ENCODE data around the gene KAZN. TPM values are rescaled to one million over a fixed set of nuclear protein-coding genes. Genes with fewer than 3 reads are reported as not detected.

The KAZN gene
- total and polyA plus RNA-seq, 11 donors, result 0.65 to 6.5 (median 2.3) TPM

DNA sequence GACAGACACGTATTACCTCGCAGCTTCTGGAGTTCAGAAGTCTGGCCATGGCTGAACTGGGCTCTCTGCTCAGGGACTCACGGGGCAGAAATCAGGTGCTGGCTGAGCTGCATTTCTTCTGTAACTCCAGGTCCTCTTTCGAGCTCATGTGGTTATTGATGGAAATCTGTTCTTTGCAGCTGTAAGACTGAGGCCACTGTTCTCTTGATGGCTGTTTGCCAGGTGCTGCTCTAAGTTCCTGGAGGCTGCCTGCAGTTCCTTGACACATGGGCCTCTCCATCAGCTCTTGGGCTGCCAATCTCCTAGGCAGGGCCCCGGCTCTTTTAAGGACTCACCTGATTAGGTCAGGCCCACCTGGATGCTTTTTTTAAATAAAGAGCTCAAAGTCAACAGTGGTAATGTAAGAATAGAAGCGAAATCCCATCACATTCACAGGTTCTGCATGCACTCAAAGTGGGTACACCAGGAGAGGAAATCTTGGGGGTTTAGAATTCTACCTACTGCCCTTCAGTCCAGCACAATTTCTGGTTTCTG, 139.1 kb downstream of the KAZN start:
- H3K36me3 ChIP-seq, result no peaks in the 10 kb centered on the region
- ATAC-seq (no peak), DNase-seq (no peak)
- TF ChIP-seq, protein P1, sequence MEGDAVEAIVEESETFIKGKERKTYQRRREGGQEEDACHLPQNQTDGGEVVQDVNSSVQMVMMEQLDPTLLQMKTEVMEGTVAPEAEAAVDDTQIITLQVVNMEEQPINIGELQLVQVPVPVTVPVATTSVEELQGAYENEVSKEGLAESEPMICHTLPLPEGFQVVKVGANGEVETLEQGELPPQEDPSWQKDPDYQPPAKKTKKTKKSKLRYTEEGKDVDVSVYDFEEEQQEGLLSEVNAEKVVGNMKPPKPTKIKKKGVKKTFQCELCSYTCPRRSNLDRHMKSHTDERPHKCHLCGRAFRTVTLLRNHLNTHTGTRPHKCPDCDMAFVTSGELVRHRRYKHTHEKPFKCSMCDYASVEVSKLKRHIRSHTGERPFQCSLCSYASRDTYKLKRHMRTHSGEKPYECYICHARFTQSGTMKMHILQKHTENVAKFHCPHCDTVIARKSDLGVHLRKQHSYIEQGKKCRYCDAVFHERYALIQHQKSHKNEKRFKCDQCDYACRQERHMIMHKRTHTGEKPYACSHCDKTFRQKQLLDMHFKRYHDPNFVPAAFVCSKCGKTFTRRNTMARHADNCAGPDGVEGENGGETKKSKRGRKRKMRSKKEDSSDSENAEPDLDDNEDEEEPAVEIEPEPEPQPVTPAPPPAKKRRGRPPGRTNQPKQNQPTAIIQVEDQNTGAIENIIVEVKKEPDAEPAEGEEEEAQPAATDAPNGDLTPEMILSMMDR (IDR thresholded peaks at IDR 0.05), result no peak
- no peak for TF ChIP-seq POLR2A (IDR thresholded peaks at IDR 0.05)
- no peak overlapping the region for H3K27ac ChIP-seq
- peaks cover 0 to 15% (median 0%) of the 10 kb centered on the region in 12 donors for H3K4me1 ChIP-seq
- intact Hi-C loops (cut with DNase I), result loop anchor here in 1 of 10 donors (10.0 kb wide), 1 partner anchor 623 kb away; no protein-coding TSS in a partner anchor
- H3K9me3 ChIP-seq, result no peaks in the 10 kb centered on the region
- H3K4me3 ChIP-seq, result no peak overlapping the region
- peaks cover 0 to 66% (median 8%) of the 10 kb centered on the region in 9 donors for H3K27me3 ChIP-seq
- 67 to 79% (median 70%) methylated on average over 6 of the region's 6 CpGs for WGBS, 4 donors

DNA sequence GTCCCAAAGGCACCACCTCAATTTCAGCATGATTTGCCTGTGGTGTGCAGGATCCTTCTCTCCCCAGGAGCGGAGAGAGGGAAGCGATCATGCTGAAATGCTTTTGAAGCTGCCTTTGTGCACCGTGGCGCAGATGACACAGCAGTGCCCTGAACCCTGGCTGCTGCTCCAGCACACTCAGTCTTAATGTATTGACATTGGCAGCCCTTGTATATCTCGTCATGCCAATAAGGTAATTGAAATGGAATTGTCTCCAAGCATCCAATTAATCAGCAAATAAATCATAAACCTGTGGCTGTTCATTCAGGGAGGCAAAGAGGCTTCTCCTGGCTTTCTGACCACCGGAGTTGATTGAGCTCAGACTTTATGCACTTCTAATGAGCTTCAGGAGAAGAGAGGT, 139.8 kb downstream of the KAZN start:
- Histone ChIP-seq H3K36me3 (no peaks in the 10 kb centered on the region), H3K27me3 (peaks cover 0 to 64% (median 4%) of the 10 kb centered on the region in 9 donors), H3K9me3 (no peaks in the 10 kb centered on the region), H3K27ac (no peak overlapping the region), H3K4me1 (peaks cover 0 to 9% (median 0%) of the 10 kb centered on the region in 12 donors), H3K4me3 (no peak overlapping the region)
- WGBS, 4 donors, result 78 to 88% (median 86%) methylated on average over 6 of the region's 6 CpGs
- DNase-seq, result no peak
- TF ChIP-seq, protein P1 (IDR thresholded peaks at IDR 0.05), result no peak
- no peak for TF ChIP-seq POLR2A (IDR thresholded peaks at IDR 0.05)
- intact Hi-C loops (cut with DNase I), result loop anchor here in 1 of 10 donors (10.0 kb wide), 1 partner anchor 623 kb away; no protein-coding TSS in a partner anchor
- no peak for ATAC-seq

DNA sequence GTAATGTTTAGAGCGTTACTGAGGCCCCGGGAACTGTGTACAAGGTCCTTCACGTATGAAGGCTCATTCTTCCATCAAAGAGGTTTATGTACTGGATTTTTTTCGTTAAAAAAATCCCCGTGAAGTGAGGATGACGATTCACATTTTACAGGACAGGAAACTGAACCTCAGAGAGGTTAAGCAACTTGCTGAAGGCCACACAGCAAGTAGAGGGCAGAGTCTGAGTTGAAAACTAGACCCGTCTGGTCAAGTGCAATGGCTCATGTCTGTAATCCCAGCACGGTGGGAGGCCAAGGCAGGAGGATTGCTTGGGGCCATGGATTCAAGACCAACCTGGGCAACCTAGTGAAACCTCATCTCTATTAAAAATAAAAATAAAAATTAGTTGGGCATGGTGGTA, 140.2 kb downstream of the KAZN start:
- no peak for ATAC-seq
- H3K4me1 ChIP-seq, result peaks cover 0 to 7% (median 0%) of the 10 kb centered on the region in 12 donors
- intact Hi-C loops (cut with DNase I), result loop anchor here in 1 of 10 donors (10.0 kb wide), 1 partner anchor 624 kb away; no protein-coding TSS in a partner anchor
- H3K4me3 ChIP-seq, result no peak overlapping the region
- H3K27ac ChIP-seq, result no peak overlapping the region
- no peaks in the 10 kb centered on the region for H3K9me3 ChIP-seq
- no peaks in the 10 kb centered on the region for H3K36me3 ChIP-seq
- peaks cover 0 to 61% (median 4%) of the 10 kb centered on the region in 9 donors for H3K27me3 ChIP-seq
- TF ChIP-seq, protein P1 (IDR thresholded peaks at IDR 0.05), result no peak
- TF ChIP-seq POLR2A (IDR thresholded peaks at IDR 0.05), result no peak
- no peak for DNase-seq
- WGBS, 4 donors, result 72 to 88% (median 80%) methylated on average over 8 of the region's 8 CpGs

DNA sequence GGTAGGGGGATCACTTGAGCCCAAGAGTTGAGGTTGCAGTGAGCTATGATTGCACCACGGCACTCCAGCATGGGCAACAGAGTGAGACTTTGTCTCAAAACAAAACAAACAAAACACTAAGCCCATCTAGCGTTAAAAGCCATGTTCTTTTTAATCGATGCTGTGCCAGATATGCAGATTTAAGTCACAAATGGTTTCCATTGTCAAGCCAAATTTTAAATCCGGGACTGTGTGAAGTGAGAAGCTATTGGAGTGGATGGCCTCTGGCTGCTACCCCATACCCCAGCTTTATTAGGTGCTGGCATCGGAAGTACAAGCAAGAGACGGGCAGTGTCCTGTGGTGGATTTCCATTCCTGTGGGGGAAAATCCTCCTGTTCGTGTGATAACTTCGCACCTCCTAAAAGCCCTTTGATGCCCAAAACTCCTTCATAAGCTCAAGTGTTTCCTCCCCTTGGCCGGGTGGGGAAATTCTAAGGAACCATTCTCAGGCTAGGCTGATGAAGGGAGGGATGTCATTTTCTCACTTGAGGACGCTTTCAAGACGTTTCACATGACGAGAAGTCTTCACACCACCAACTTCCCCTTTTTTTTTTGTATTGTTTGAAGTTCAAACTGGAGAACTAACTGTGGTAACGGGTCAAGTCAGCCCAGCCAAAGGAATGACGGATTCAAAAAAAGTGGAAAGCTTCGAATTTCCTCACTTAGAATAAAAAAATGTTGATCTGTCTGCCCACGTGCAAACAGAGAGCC, 140.8 kb downstream of the KAZN start:
- Histone ChIP-seq H3K4me1 (peaks cover 0 to 7% (median 0%) of the 10 kb centered on the region in 12 donors), H3K27ac (no peak overlapping the region), H3K36me3 (no peaks in the 10 kb centered on the region), H3K9me3 (no peaks in the 10 kb centered on the region), H3K27me3 (peaks cover 0 to 61% (median 4%) of the 10 kb centered on the region in 9 donors), H3K4me3 (no peak overlapping the region)
- WGBS, 4 donors, result 53 to 59% (median 55%) methylated on average over 16 of the region's 16 CpGs
- intact Hi-C loops (cut with DNase I), result loop anchor here in 1 of 10 donors (10.0 kb wide), 1 partner anchor 624 kb away; no protein-coding TSS in a partner anchor
- no peak for TF ChIP-seq POLR2A (IDR thresholded peaks at IDR 0.05)
- TF ChIP-seq, protein P1 (IDR thresholded peaks at IDR 0.05), result no peak
- no peak for ATAC-seq
- DNase-seq, result no peak
